ENCODE data around the gene IL16. TPM values are rescaled to one million over a fixed set of nuclear protein-coding genes. Genes with fewer than 3 reads are reported as not detected.

The IL16 gene
- total and polyA plus RNA-seq, 2 experiments from 2014 or later = not detected

GRCh38 chr15:81281766-81282605 is 85.3 kb downstream of the IL16 start:
- no peak overlapping the region for H3K27ac ChIP-seq
- no peaks in the 10 kb centered on the region for H3K4me1 ChIP-seq (ENCODE audit: low read depth)
- no peaks in the 10 kb centered on the region for H3K27me3 ChIP-seq
- TF ChIP-seq, protein P1, sequence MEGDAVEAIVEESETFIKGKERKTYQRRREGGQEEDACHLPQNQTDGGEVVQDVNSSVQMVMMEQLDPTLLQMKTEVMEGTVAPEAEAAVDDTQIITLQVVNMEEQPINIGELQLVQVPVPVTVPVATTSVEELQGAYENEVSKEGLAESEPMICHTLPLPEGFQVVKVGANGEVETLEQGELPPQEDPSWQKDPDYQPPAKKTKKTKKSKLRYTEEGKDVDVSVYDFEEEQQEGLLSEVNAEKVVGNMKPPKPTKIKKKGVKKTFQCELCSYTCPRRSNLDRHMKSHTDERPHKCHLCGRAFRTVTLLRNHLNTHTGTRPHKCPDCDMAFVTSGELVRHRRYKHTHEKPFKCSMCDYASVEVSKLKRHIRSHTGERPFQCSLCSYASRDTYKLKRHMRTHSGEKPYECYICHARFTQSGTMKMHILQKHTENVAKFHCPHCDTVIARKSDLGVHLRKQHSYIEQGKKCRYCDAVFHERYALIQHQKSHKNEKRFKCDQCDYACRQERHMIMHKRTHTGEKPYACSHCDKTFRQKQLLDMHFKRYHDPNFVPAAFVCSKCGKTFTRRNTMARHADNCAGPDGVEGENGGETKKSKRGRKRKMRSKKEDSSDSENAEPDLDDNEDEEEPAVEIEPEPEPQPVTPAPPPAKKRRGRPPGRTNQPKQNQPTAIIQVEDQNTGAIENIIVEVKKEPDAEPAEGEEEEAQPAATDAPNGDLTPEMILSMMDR (IDR thresholded peaks at IDR 0.05; ENCODE audit: low read depth, low read length) = no peak
- no peaks in the 10 kb centered on the region for H3K36me3 ChIP-seq
- DNase-seq (ENCODE audit: low read depth in 1 of 2, low spot score in 1 of 2) = no peak
- H3K4me3 ChIP-seq = no peak overlapping the region
- H3K9me3 ChIP-seq (ENCODE audit: low read depth) = no peaks in the 10 kb centered on the region

GRCh38 chr15:81282606-81282895 is 85.9 kb downstream of the IL16 start:
- TF ChIP-seq, protein P1 (IDR thresholded peaks at IDR 0.05; ENCODE audit: low read depth, low read length) = no peak

DNA sequence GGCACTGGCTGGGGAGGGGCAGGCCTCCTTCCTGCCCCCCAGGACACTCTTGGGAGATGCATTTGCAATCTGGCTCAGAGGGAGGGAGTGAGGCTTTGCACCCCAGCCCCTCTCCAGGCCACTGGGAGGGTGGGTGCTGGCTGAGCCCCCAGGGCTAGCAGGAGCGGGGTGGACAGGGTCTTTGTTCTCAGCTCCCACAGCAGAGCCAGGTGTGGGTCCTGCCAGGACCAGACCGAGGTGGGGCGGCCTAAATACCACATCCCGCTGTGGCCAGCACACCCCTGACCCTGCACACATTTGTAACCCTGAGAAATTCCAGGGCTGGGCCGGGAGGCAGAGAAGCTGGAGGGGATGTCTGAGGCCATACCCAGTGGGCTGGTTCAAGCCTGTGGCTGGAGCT is 86.2 kb downstream of the IL16 start:
- DNase-seq (ENCODE audit: low read depth in 1 of 2, low spot score in 1 of 2) = no peak
- Histone ChIP-seq H3K9me3 (ENCODE audit: low read depth) (no peaks in the 10 kb centered on the region), H3K4me1 (ENCODE audit: low read depth) (no peaks in the 10 kb centered on the region), H3K27me3 (no peaks in the 10 kb centered on the region), H3K27ac (no peak overlapping the region), H3K4me3 (no peak overlapping the region), H3K36me3 (no peaks in the 10 kb centered on the region)
- TF ChIP-seq, protein P1 (IDR thresholded peaks at IDR 0.05; ENCODE audit: low read depth, low read length) = no peak

More at GRCh38 chr15:81282606-81282895, 85.9 kb downstream of the IL16 start:
- Histone ChIP-seq H3K4me1 (ENCODE audit: low read depth) (no peaks in the 10 kb centered on the region), H3K36me3 (no peaks in the 10 kb centered on the region), H3K27ac (no peak overlapping the region), H3K27me3 (no peaks in the 10 kb centered on the region), H3K4me3 (no peak overlapping the region), H3K9me3 (ENCODE audit: low read depth) (no peaks in the 10 kb centered on the region)
- no peak for DNase-seq (ENCODE audit: low read depth in 1 of 2, low spot score in 1 of 2)

GRCh38 chr15:81284256-81285031 is 87.8 kb downstream of the IL16 start:
- no peaks in the 10 kb centered on the region for H3K36me3 ChIP-seq
- TF ChIP-seq, protein P1 (IDR thresholded peaks at IDR 0.05; ENCODE audit: low read depth, low read length) = no peak
- no peak for DNase-seq (ENCODE audit: low read depth in 1 of 2, low spot score in 1 of 2)
- H3K9me3 ChIP-seq (ENCODE audit: low read depth) = no peaks in the 10 kb centered on the region
- H3K27me3 ChIP-seq = no peaks in the 10 kb centered on the region
- H3K4me1 ChIP-seq (ENCODE audit: low read depth) = no peaks in the 10 kb centered on the region
- no peak overlapping the region for H3K4me3 ChIP-seq
- no peak overlapping the region for H3K27ac ChIP-seq

- DNase-seq (ENCODE audit: low read depth in 1 of 2, low spot score in 1 of 2) = no peak
- Histone ChIP-seq H3K36me3 (no peaks in the 10 kb centered on the region), H3K9me3 (ENCODE audit: low read depth) (no peaks in the 10 kb centered on the region), H3K4me3 (no peak overlapping the region), H3K27ac (no peak overlapping the region), H3K27me3 (no peaks in the 10 kb centered on the region), H3K4me1 (ENCODE audit: low read depth) (no peaks in the 10 kb centered on the region)
- TF ChIP-seq, protein P1 (IDR thresholded peaks at IDR 0.05; ENCODE audit: low read depth, low read length) = no peak
Measured at GRCh38 chr15:81285461-81285860, 88.8 kb downstream of the IL16 start.

Data from cardiac muscle cell (in vitro differentiated cells and primary cell).